H4 (cell line): ENCODE data around the gene LAMP5. TPM values are rescaled to one million over a fixed set of nuclear protein-coding genes. Genes with fewer than 3 reads are reported as not detected.

Source experiments
- DNase-seq: peaks from one replicate; pipeline ENCODE4 v3.0.0-alpha.2; 2015; ENCODE audit warnings: low spot score
- total RNA-seq: library from RNA; depleted of rRNA; stranded (reverse); fragments of >200 nt; shearing (Covaris generic); gene quantifications from 2 replicates; pipeline ENCODE4 v1.2.3, GENCODE V29; 2014

LAMP5 gene
- total RNA-seq, 1 experiment from 2014 or later = not detected

DNA sequence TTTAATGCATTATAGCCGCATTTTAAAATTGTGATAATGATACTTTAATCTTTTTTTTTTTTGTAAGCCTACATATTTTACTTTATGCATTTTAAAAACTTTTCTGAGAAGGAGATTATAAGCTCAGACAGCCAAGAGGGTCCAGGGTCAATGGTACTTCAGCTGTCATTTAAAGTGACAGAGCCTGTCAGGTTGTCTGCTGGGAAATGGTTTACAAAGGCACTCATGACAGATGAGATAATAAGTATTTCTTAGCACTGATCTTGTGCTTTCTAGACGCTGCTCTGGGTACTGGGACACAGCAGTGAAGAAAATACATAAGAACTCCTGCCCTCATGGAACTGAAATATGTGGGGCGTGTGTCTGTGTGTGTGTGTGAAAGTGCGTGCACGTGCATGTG is 19.6 kb downstream of the LAMP5 start:
- no peak for DNase-seq

DNA sequence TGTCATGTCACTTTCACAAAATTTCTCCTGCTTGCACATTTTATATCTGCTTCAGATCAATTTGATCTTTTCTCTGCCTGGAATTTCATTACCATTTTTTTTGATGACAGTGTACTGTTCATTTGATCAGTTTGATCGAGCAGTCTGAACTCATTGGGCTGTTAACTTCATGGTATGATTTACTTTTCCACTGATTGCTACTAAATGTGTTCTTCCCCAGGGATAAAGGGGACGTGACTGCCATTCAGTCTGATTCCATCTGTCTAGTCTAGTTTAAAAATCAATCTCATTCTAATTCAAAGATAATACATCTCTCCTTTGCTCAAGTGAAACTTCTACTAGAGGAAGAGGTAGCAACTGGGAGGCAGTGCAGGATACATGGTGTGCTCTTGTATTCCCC is 21.1 kb downstream of the LAMP5 start:
- DNase-seq = no peak

DNA sequence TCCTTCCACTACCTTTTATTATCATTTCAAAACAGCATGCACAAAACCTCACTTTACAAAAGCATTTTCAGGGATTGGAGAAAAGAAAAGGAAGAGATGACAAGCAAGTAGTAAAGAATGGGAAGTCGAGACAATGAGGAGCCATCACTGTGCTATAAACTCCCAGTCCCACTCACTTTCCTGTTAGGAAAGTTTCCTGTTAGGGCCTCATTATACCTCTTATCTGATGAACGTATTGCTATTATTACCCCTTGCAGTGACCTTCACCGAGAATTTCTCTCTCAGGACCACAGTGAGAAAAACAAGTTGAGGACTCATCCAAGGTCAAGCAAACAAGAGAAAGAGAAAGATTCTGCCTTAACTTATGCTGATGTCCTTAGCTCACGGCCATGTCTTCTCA is 28.8 kb downstream of the LAMP5 start:
- no peak for DNase-seq

GRCh38 chr20:9550283-9550682 is 35.9 kb downstream of the LAMP5 start:
- no peak for DNase-seq

DNA sequence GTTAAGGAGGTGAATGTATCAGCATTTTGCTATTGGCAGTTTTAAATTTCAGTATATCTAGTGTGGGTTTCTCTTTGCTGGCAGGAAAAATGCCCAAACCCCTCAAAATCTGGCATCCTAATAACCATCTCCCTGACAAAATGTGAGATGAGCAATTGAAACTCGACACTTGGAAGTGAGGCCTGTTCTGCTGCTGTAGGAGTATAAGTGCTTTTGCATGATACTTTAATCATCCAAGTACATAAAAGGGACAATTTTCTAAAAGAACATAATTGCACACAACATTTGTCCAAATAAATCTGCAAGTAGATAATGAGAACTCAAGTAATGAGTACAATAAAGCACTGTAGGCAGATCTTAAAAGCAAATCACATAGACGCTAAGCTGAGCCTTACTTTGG is 36.5 kb downstream of the LAMP5 start:
- no peak for DNase-seq

GRCh38 chr20:9551808-9552550 is 37.6 kb downstream of the LAMP5 start:
- no peak for DNase-seq

DNA sequence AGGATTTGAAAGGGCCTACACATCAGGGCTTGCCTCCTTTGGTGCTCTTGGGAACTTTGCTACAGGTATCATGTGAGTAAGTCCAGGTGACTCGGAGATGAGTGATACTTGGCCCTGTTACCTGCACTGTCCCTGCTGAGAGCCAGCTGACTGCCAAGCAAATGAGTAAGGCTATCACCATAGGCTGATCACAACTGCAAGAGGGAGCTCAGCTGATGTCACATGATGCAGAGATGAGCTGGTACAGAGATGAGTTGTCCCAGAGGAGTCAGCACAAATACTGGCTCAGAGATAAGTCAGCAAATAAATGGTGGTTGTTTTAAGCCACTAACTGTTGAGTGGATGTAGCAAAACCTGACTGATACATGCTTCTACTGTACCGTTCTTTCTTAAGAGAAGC is 41.4 kb downstream of the LAMP5 start:
- no peak for DNase-seq

DNA sequence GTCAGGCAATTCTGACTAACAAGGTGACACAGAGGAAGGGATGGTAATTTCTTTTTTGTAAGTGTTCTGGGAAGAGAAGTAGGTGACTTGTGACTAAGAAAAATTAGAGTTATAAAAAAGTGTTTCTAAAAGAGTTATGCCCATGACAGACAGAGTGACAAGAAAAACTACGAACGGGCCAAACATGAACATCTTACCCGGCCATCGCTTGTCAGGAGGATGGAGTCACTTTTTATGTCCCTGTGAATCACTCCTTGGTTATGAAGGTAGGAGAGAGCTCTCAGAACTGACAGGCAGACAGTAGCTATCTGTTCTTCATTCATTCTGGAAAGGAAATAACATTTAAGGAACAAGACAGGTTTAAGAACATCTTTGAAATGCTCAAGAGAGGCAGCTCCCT is 43.0 kb downstream of the LAMP5 start:
- no peak for DNase-seq

DNA sequence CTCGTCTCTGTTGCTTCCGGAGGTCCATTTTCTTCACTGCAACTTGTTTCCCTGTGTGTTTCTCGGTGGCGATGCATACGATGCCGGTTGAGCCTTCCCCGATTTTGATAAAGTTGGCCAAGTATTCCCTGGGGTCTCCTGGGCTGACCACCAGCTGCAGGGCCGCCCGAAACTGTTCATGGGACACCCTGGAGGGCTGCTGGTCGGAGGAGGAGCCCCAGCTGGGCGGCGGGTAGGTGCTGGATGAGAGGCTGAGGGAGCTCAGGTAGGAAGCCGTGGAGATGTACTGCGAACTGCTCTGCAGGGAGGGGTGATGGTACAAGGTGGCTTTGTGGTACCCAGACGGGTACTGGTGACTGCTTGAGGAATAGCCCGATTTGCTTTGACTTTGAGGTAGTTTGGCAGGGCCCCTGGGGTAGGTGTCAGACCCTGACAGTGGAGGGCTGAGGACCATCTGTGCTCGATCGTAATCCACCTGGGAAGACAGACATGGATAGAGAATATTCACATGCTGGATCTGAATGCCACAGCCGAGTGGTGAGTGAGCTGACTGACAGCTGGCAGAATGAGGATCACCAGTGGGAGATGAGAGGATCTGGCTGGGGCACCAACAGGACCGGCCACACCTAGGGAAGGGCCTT is 51.6 kb downstream of the LAMP5 start:
- DNase-seq = no peak

- no peak for DNase-seq
Measured at GRCh38 chr20:9566977-9567376, 52.6 kb downstream of the LAMP5 start.

- DNase-seq = no peak
Measured at GRCh38 chr20:9570612-9571011, 56.2 kb downstream of the LAMP5 start.

- no peak for DNase-seq
Measured at GRCh38 chr20:9571783-9572182, 57.4 kb downstream of the LAMP5 start.

DNA sequence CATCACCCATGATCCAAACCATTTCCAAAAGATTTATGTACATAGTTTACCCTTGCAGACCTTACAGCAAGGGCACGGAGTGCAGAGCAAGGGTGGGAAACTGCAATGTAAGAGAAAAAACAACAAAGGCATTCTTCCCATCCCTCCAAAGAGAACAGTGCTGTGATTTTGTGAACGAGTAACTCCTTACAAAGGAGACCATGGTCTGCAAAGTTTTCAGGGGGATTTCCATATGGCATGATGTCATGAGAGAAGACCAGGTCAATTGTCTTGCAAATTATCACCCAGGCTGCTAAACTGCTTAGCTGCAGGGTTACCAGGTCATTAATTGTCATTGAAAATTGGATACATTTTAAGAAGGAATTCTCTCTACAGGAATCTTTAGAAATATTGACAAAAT is 58.3 kb downstream of the LAMP5 start:
- no peak for DNase-seq

DNA sequence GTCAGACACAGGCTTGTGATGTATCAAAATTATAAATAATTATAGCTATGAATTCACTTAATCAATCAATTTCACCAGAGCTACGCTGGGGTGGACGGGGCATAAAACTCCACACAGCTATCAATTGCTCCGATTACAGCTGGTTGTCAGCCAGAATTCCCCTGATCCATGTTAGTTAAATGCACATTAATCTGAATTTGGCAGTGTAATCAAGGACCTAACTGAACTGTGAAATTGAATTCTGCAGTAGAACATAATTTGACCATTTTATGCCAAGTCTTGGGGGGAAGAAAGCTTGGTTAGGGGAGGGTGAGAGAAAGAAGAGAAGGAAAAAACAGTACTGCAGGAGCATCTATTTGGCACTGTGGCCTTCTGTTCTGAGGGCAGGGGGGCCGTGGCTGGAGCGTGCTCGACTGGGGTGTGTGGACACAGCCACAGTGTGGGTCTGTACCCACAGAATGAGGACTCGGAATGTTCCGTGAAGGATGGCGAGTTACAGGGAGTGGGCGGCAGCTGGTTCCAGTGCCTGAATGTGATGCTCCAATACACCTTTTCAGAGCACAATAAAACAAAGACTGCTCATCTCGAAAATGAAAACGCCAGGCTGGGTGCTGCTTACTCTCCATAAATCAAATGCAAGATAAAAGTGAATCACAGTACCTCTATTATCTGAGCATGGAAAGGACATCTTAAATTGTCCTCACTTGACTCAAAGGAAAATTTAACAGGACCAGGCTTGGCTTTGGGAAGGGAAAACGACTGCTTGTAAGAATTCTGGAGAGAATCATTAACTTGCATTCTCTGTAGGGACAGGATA is 59.2 kb downstream of the LAMP5 start:
- DNase-seq = no peak

DNA sequence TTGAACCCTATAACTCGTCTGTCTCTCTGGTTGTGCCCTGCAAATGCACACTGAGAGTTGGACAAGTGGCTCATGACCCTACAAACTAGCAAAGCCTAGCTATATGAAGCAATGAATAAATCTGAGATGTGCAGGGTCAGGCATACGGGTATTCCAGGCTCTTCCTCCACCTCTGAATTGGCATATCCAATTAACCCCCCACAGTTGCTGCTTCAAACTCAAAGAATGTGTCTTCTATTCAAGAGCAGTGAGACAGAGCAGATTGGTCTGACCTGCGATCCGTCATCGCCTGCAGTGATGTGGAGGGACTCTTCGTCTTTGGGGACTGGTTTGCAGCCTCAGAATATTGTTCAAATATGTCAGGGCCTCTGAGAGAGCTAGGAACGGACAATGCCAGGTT is 59.8 kb downstream of the LAMP5 start:
- no peak for DNase-seq

DNA sequence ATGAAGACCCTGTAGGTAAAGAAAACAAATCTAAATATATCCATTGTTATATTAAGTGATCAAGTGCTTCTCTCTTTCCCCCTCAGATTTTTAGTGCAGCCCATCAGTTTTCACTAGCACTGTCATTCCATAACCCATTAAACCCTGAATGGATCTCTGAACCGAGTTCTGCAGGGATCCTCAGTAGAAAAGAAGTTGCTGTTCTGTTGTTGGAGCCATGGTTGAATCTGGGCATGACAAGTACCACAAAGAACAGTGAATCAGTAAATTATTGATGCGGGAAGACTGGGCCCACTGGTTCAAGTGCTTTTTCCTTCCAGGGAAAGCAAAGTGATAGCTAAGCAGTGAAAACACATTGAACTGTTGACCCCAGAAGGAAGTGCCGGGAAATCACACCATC is 60.4 kb downstream of the LAMP5 start:
- no peak for DNase-seq

GRCh38 chr20:9575836-9576235 is 61.4 kb downstream of the LAMP5 start:
- DNase-seq = no peak

- no peak for DNase-seq
Measured at GRCh38 chr20:9576695-9577094, 62.3 kb downstream of the LAMP5 start.

- no peak for DNase-seq
Measured at GRCh38 chr20:9577397-9577796, 63.0 kb downstream of the LAMP5 start.

GRCh38 chr20:9578594-9578993 is 64.2 kb downstream of the LAMP5 start:
- DNase-seq = no peak
